ENCODE measurements around the gene FGD3. TPM values are rescaled to one million over a fixed set of nuclear protein-coding genes. Genes with fewer than 3 reads are reported as not detected.
"Not testable (repeated sequence)": the region's sequence is repeated elsewhere in the genome, so short reads cannot be mapped to it uniquely, and the experiment has no call there.

FGD3 gene
- polyA plus RNA-seq, 2 of the 4 experiments (the other 2 are of a cell fraction), result 0.18 to 0.23 TPM

DNA sequence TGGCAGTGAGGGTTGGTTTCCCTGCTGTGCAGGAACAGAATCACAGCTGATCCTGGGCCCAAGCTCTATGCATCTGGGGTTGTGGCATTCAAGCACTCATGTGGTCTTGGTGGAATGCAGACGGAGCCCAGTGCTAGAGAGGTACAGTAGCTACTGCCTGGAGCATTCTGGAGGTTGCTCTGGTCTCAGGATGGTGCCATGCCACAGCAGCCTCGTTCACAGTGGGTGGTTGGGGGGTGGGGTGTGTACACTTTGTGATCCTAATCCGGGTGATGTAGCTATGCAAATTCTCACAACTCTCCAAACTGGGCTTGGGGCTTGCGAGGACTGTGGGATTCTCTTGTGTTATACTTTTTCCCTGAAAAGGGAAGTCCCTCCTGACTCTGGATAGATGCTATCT lies 45.2 kb downstream of the FGD3 start (continued):
- no peak for TF ChIP-seq ZSCAN20 (CRISPR knock-in tag; IDR thresholded peaks at IDR 0.05)
- TF ChIP-seq KDM1A (IDR thresholded peaks at IDR 0.05; ENCODE audit: low read depth), result no peak
- TF ChIP-seq, protein P1, sequence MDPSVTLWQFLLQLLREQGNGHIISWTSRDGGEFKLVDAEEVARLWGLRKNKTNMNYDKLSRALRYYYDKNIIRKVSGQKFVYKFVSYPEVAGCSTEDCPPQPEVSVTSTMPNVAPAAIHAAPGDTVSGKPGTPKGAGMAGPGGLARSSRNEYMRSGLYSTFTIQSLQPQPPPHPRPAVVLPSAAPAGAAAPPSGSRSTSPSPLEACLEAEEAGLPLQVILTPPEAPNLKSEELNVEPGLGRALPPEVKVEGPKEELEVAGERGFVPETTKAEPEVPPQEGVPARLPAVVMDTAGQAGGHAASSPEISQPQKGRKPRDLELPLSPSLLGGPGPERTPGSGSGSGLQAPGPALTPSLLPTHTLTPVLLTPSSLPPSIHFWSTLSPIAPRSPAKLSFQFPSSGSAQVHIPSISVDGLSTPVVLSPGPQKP (IDR thresholded peaks at IDR 0.05; ENCODE audit: low read depth, low read length), result no peak
- TF ChIP-seq, protein P2, sequence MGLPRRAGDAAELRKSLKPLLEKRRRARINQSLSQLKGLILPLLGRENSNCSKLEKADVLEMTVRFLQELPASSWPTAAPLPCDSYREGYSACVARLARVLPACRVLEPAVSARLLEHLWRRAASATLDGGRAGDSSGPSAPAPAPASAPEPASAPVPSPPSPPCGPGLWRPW (IDR thresholded peaks at IDR 0.05), result no peak
- TF ChIP-seq HOXA7 (CRISPR knock-in tag; IDR thresholded peaks at IDR 0.05), result no peak
- TF ChIP-seq RARB (CRISPR knock-in tag; IDR thresholded peaks at IDR 0.05), result no peak
- no peak for TF ChIP-seq EP300 (IDR thresholded peaks at IDR 0.05)
- TF ChIP-seq, protein P3, sequence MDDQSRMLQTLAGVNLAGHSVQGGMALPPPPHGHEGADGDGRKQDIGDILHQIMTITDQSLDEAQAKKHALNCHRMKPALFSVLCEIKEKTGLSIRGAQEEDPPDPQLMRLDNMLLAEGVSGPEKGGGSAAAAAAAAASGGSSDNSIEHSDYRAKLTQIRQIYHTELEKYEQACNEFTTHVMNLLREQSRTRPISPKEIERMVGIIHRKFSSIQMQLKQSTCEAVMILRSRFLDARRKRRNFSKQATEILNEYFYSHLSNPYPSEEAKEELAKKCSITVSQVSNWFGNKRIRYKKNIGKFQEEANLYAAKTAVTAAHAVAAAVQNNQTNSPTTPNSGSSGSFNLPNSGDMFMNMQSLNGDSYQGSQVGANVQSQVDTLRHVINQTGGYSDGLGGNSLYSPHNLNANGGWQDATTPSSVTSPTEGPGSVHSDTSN (IDR thresholded peaks at IDR 0.05), result no peak

DNA sequence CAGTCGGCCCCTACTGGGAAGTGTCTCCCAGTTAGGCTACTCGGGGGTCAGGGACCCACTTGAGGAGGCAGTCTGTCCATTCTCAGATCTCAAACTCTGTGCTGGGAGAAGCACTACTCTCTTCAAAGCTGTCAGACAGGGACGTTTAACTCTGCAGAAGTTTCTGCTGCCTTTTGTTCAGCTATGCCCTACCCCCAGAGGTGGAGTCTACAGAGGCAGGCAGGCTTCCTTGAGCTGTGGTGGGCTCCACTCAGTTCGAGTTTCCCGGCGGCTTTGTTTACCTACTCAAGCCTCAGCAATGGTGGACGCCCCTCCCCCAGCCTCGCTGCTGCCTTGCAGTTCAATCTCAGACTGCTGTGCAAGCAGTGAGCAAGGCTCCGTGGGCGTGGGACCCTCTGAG lies 51.5 kb downstream of the FGD3 start:
- ATAC-seq; POLR2A ChIA-PET; H3K27ac ChIP-seq; H3K4me1 ChIP-seq; H3K9me3 ChIP-seq; FAIRE-seq; DNase-seq (ENCODE audit: low read depth in 1 of 2, low spot score in 1 of 2): not testable (repeated sequence)
- Histone ChIP-seq H3K4me3 (peak overlapping the region; percentile 35; the same call in 2 of the 3 replicates), H3K4me2 (peak overlapping the region; percentile 66)
- 8% methylated on average over 6 of the region's 10 CpGs for WGBS (ENCODE audit: missing lambda C conversion rate)
- CTCF ChIA-PET, result interaction anchor here (0.6 kb wide), 1 partner anchor 190 kb away, joined by 3 read pairs; no protein-coding TSS in a partner anchor

DNA sequence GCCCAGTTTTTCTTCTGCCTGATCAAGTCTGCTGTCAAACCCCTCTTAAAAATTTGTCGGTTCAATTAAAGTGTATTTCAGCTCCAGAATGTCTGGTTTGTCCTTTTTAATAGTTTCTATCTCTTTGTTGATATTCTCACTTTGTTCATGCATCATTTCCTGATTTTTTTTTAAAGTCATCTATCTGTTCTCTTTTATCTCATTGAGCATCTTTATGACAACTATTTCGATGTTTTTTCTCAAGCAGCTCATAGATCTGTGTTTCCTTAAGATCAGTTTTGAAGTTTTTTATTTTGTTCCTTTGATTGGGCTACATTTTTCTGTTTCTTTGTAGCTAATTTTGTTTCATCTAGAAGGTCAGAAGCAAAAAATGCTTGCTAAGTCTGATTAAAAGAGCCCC lies 53.7 kb downstream of the FGD3 start:
- ATAC-seq (no peak), FAIRE-seq (no peak), DNase-seq (ENCODE audit: low read depth in 1 of 2, low spot score in 1 of 2) (no peak)
- TF ChIP-seq HEYL (CRISPR knock-in tag; IDR thresholded peaks at IDR 0.05), result no peak
- no peak for TF ChIP-seq HOXB13 (CRISPR knock-in tag; IDR thresholded peaks at IDR 0.05; ENCODE audit: low read depth)
- TF ChIP-seq, protein P3 (IDR thresholded peaks at IDR 0.05), result no peak
- TF ChIP-seq SREBF2 (IDR thresholded peaks at IDR 0.05), result no peak
- no peak for TF ChIP-seq JUN (IDR thresholded peaks at IDR 0.05)
- no peak for TF ChIP-seq POLR2AphosphoS2 (conservative IDR thresholded peaks at IDR 0.05; ENCODE audit: low read length)
- TF ChIP-seq, protein P4, sequence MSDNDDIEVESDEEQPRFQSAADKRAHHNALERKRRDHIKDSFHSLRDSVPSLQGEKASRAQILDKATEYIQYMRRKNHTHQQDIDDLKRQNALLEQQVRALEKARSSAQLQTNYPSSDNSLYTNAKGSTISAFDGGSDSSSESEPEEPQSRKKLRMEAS (IDR thresholded peaks at IDR 0.05), result no peak
- no peak for TF ChIP-seq ESRRA (IDR thresholded peaks at IDR 0.05; ENCODE audit: borderline replicate concordance, low read length)
- TF ChIP-seq RNF2 (IDR thresholded peaks at IDR 0.05; ENCODE audit: borderline replicate concordance, low read depth), result no peak
- no peak for TF ChIP-seq NFE2L2 (conservative IDR thresholded peaks at IDR 0.05; ENCODE audit: low read length)
- TF ChIP-seq FOSL2 (IDR thresholded peaks at IDR 0.05), result no peak
- no peak for TF ChIP-seq FOSL2 (CRISPR knock-in tag; IDR thresholded peaks at IDR 0.05)
- no peak for TF ChIP-seq KDM1A (IDR thresholded peaks at IDR 0.05; ENCODE audit: low read depth)
- no peak for TF ChIP-seq MAZ (IDR thresholded peaks at IDR 0.05; ENCODE audit: borderline replicate concordance, low read depth, low read length)
- no peak for TF ChIP-seq RFX5 (IDR thresholded peaks at IDR 0.05)
- no peak for TF ChIP-seq ZFP36 (IDR thresholded peaks at IDR 0.05; ENCODE audit: borderline replicate concordance, partially characterized antibody)
- ChIA-PET CTCF (interaction anchor here (5.3 to 5.7 kb wide), 2 partner anchors 106 to 303 kb away, joined by 43 to 68 read pairs; no protein-coding TSS in a partner anchor), POLR2A (no interaction called here)
- Histone ChIP-seq H3K9me3 (0 out of 3 replicates have a peak, but pooled peaks cover 4% of the 10 kb centered on the region), H3K4me2 (no peak overlapping the region), H3K4me3 (no peak overlapping the region), H3K4me1 (0 out of 3 replicates have a peak, but pooled peaks cover 6% of the 10 kb centered on the region), H3K27ac (no peak overlapping the region)
- WGBS (ENCODE audit: missing lambda C conversion rate), result 24% methylated on average over 2 of the region's 2 CpGs

Measured in A549 (cell line).